Neural progenitor cell (in vitro differentiated cells): ENCODE data around the gene RPTOR. TPM values are rescaled to one million over a fixed set of nuclear protein-coding genes. Genes with fewer than 3 reads are reported as not detected.
A peak's percentile ranks its signal among the peaks of the same experiment; 100 is the strongest.

ENCODE experiments used
- DNase-seq: peaks from one replicate; pipeline ENCODE4 v3.0.0-alpha.2; 2016; ENCODE audit warnings: low spot score
- H2AFZ ChIP-seq: fragments of 200-600 bp; sonication (generic); replicated peaks from 2 replicates; pipeline ENCODE4 v1.6.1; 2016; ENCODE audit warnings: antibody characterized with exemption
- H3F3A ChIP-seq: fragments of 200-600 bp; sonication (generic); 2 replicates; pipeline ENCODE4 v1.6.1; 2016; ENCODE audit warnings: antibody characterized with exemption, low read depth
- H3K27ac ChIP-seq: fragments of 200-600 bp; sonication (generic); 2 replicates; pipeline ENCODE4 v1.5.1; 2016; ENCODE audit warnings: mild to moderate bottlenecking
- H3K27me3 ChIP-seq: fragments of 200-600 bp; sonication (generic); 2 replicates; pipeline ENCODE4 v1.6.1; 2016; ENCODE audit warnings: mild to moderate bottlenecking, moderate library complexity
- H3K36me3 ChIP-seq: fragments of 200-600 bp; sonication (generic); 2 replicates; pipeline ENCODE4 v1.5.1; 2016
- H3K4me1 ChIP-seq: fragments of 200-600 bp; sonication (generic); 2 replicates; pipeline ENCODE4 v1.6.1; 2016; ENCODE audit warnings: mixed run types
- H3K4me2 ChIP-seq: fragments of 200-600 bp; sonication (generic); 2 replicates; pipeline ENCODE4 v1.6.1; 2016
- H3K4me3 ChIP-seq: fragments of 200-600 bp; sonication (generic); 2 replicates; pipeline ENCODE4 v1.5.1; 2016
- H3K79me2 ChIP-seq: fragments of 200-600 bp; sonication (generic); 2 replicates; pipeline ENCODE4 v1.6.1; 2016; ENCODE audit warnings: low read depth
- H3K9ac ChIP-seq: fragments of 200-600 bp; sonication (generic); 2 replicates; pipeline ENCODE4 v1.6.1; 2016
- H3K9me3 ChIP-seq: fragments of 200-600 bp; sonication (generic); 2 replicates; pipeline ENCODE4 v1.5.1; 2016; ENCODE audit warnings: low read depth
- H4K20me1 ChIP-seq: fragments of 200-600 bp; sonication (generic); 2 replicates; pipeline ENCODE4 v1.6.1; 2016; ENCODE audit warnings: low read depth
- H3K27ac Mint-ChIP-seq: 3 replicates; pipeline ENCODE4 v1.8.0; 2021; ENCODE audit warnings: mixed read lengths
- H3K27me3 Mint-ChIP-seq: 2 replicates; pipeline ENCODE4 v1.8.0; 2022; ENCODE audit warnings: low read depth, mild to moderate bottlenecking, inconsistent platforms, moderate library complexity, mixed read lengths; ENCODE audit not compliant: insufficient read depth
- H3K36me3 Mint-ChIP-seq: 3 replicates; pipeline ENCODE4 v1.8.0; 2021; ENCODE audit warnings: mixed read lengths
- H3K4me1 Mint-ChIP-seq: 3 replicates; pipeline ENCODE4 v1.8.0; 2021; ENCODE audit warnings: mixed read lengths
- H3K4me3 Mint-ChIP-seq: 3 replicates; pipeline ENCODE4 v1.8.0; 2021; ENCODE audit warnings: mild to moderate bottlenecking, moderate library complexity, mixed read lengths
- H3K9me3 Mint-ChIP-seq: 3 replicates; pipeline ENCODE4 v1.8.0; 2020; ENCODE audit warnings: mixed read lengths
- CTCF ChIP-seq: fragments of 200-600 bp; sonication (generic); IDR thresholded peaks from 2 replicates; pipeline ENCODE4 v1.5.1; 2017; ENCODE audit warnings: antibody characterized with exemption, mild to moderate bottlenecking
- EZH2 ChIP-seq: fragments of 200-600 bp; sonication (generic); IDR thresholded peaks from 2 replicates; pipeline ENCODE4 v1.6.1; 2017; ENCODE audit warnings: antibody characterized with exemption, mild to moderate bottlenecking, moderate library complexity
- EZH2phosphoT487 ChIP-seq: fragments of 200-600 bp; sonication (generic); IDR thresholded peaks from 2 replicates; pipeline ENCODE4 v1.6.1; 2017; ENCODE audit warnings: antibody characterized with exemption
- total RNA-seq: library from RNA; depleted of rRNA; stranded (reverse); fragments of >200 nt; gene quantifications from 2 replicates; pipeline ENCODE4 v1.2.3, GENCODE V29; 2015; ENCODE audit warnings: low replicate concordance

RPTOR gene
- total RNA-seq, 1 donor from 2014 or later, result 7.4 TPM

- Histone ChIP-seq H3F3A (no peaks in the 10 kb centered on the region), H3K79me2 (no peaks in the 10 kb centered on the region), H3K4me2 (no peak overlapping the region), H3K36me3 (no peaks in the 10 kb centered on the region), H3K9me3 (no peaks in the 10 kb centered on the region), H3K9ac (no peak overlapping the region), H2AFZ (no peak overlapping the region), H3K4me1 (peaks cover 8% of the 10 kb centered on the region), H3K27me3 (no peaks in the 10 kb centered on the region), H3K4me3 (no peak overlapping the region), H3K27ac (no peak overlapping the region), H4K20me1 (no peaks in the 10 kb centered on the region)
- Mint-ChIP-seq H3K4me3 (no peak overlapping the region), H3K4me1 (peaks cover 25% of the 10 kb centered on the region), H3K9me3 (no peaks in the 10 kb centered on the region), H3K36me3 (peaks cover 16% of the 10 kb centered on the region), H3K27ac (peak overlapping the region; percentile 92), H3K27me3 (no peaks in the 10 kb centered on the region)
- DNase-seq, result no peak
- TF ChIP-seq CTCF (no peak), EZH2phosphoT487 (no peak), EZH2 (no peak)
Observed at GRCh38 chr17:80882323-80882722, 337.7 kb downstream of the RPTOR start.

- H3K4me1 ChIP-seq, result peaks cover 8% of the 10 kb centered on the region
- no peaks in the 10 kb centered on the region for H3K9me3 ChIP-seq
- H4K20me1 ChIP-seq, result no peaks in the 10 kb centered on the region
- no peaks in the 10 kb centered on the region for H3F3A ChIP-seq
- no peak for DNase-seq
- H3K79me2 ChIP-seq, result no peaks in the 10 kb centered on the region
- no peaks in the 10 kb centered on the region for H3K9me3 Mint-ChIP-seq
- peak overlapping the region; percentile 92 for H3K27ac Mint-ChIP-seq
- no peak overlapping the region for H2AFZ ChIP-seq
- H3K4me1 Mint-ChIP-seq, result peaks cover 21% of the 10 kb centered on the region
- no peaks in the 10 kb centered on the region for H3K27me3 Mint-ChIP-seq
- no peak overlapping the region for H3K9ac ChIP-seq
- H3K27ac ChIP-seq, result no peak overlapping the region
- H3K4me2 ChIP-seq, result no peak overlapping the region
- no peak overlapping the region for H3K4me3 ChIP-seq
- no peaks in the 10 kb centered on the region for H3K27me3 ChIP-seq
- no peaks in the 10 kb centered on the region for H3K36me3 ChIP-seq
- H3K4me3 Mint-ChIP-seq, result no peak overlapping the region
- H3K36me3 Mint-ChIP-seq, result peaks cover 15% of the 10 kb centered on the region
- no peak for TF ChIP-seq CTCF
Observed at GRCh38 chr17:80882926-80883685, 338.5 kb downstream of the RPTOR start.

- Mint-ChIP-seq H3K36me3 (peaks cover 15% of the 10 kb centered on the region), H3K4me1 (peaks cover 19% of the 10 kb centered on the region), H3K27ac (no peak overlapping the region), H3K27me3 (no peaks in the 10 kb centered on the region), H3K9me3 (no peaks in the 10 kb centered on the region), H3K4me3 (no peak overlapping the region)
- Histone ChIP-seq H3K4me1 (peaks cover 8% of the 10 kb centered on the region), H3K9me3 (no peaks in the 10 kb centered on the region), H3K79me2 (no peaks in the 10 kb centered on the region), H3K27ac (no peak overlapping the region), H3K4me2 (no peak overlapping the region), H3K9ac (no peak overlapping the region), H4K20me1 (no peaks in the 10 kb centered on the region), H2AFZ (no peak overlapping the region), H3K4me3 (no peak overlapping the region), H3K27me3 (no peaks in the 10 kb centered on the region), H3F3A (no peaks in the 10 kb centered on the region), H3K36me3 (no peaks in the 10 kb centered on the region)
- no peak for TF ChIP-seq EZH2phosphoT487
- DNase-seq, result no peak
Observed at GRCh38 chr17:80883831-80884735, 339.4 kb downstream of the RPTOR start.
